HS-27A (cell line): ENCODE results near the gene KIFC3.
A peak's percentile ranks its signal among the peaks of the same experiment; 100 is the strongest.
"Not testable (repeated sequence)": the region's sequence is repeated elsewhere in the genome, so short reads cannot be mapped to it uniquely, and the experiment has no call there.

Experiments used
- DNase-seq: peaks from one replicate; pipeline ENCODE4 v3.0.0-alpha.2; 2012; ENCODE audit warnings: low read depth, missing footprints

KIFC3 gene

GRCh38 chr16:57825298-57826044 is 23.2 kb upstream of the KIFC3 start:
- DNase-seq: no peak

DNA sequence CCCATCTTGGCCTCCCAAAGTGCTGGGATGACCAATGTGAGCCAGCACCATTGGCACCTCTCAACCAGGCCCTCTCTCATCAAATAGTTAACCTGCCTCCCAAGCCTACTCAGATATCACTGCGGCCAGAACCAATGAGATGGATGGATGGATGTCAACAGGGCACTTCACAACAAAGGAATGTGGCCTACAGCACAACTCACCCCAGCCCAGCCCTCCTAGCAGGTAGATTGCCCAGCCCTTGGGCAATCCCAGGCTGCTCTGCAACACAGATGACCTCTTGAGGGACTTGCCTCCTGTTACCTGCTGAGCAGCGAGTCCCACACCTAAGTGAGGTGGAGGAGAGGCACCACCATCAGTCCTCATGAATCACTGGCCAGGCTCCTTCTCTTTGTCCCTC is 22.6 kb upstream of the KIFC3 start:
- no peak for DNase-seq

DNA sequence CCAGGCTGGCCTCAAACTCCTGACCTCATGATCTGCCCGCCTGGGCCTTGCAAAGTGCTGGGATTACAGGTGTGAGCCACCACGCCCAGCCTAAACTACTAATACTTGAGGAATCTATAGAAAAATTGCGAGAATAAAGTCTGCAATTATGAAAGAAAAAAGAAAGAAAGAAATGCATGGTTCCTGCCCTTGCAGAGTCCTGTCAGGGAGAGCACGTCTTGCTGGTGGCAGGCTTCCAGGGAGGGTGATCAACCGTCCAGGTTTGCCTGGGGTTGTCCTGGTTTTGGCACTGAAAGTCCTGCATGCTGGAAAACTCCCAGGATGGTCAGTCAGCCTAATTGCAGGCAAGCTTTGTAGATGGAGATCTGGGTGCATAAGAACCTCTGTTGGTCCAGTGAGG is 21.5 kb upstream of the KIFC3 start:
- no peak for DNase-seq

GRCh38 chr16:57822856-57823255 is 20.6 kb upstream of the KIFC3 start:
- DNase-seq: no peak

- DNase-seq: no peak
Observed at GRCh38 chr16:57822018-57822553, 19.8 kb upstream of the KIFC3 start.

DNA sequence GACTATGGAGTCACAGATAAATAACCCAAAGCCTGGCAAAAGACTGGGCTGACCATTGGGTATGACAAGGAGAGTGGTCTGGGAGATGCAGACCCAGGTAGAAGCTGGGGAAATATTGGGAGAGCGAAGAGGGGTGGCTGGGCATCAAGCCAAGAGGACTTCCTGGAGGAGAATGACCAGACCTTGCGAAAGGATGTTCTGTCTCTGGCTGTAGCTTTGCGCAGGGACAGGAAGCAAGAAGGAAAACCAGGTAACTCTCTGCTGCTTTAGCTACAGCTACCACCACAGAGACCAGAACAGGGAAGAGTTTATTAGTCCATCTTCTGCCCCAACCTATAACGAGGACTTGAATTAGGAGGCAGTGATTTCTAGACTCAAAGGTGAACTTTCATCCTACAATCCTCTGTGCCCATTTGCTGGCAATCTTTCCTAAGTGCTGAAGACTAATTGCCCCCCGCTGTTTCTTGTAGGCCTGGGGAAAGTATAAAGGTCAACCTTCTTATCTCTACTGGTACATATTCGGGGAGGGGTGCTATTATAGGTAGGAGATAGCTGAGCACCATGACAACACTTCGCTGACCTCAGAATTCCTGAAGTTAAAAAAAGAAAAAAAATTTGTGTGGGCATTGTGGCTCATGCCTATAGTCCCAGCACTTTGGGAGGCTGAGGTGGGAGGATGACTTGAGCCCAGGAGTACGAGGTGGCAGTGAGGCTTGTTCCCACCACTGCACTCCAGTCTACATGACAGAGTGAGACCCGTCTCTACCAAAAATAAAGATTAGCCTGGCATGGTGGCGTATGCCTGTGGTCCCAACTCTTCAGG is 19.1 kb upstream of the KIFC3 start:
- DNase-seq: no peak

GRCh38 chr16:57818377-57819064 is 16.2 kb upstream of the KIFC3 start:
- DNase-seq: no peak

- no peak for DNase-seq
Observed at GRCh38 chr16:57817680-57818079, 15.4 kb upstream of the KIFC3 start.

DNA sequence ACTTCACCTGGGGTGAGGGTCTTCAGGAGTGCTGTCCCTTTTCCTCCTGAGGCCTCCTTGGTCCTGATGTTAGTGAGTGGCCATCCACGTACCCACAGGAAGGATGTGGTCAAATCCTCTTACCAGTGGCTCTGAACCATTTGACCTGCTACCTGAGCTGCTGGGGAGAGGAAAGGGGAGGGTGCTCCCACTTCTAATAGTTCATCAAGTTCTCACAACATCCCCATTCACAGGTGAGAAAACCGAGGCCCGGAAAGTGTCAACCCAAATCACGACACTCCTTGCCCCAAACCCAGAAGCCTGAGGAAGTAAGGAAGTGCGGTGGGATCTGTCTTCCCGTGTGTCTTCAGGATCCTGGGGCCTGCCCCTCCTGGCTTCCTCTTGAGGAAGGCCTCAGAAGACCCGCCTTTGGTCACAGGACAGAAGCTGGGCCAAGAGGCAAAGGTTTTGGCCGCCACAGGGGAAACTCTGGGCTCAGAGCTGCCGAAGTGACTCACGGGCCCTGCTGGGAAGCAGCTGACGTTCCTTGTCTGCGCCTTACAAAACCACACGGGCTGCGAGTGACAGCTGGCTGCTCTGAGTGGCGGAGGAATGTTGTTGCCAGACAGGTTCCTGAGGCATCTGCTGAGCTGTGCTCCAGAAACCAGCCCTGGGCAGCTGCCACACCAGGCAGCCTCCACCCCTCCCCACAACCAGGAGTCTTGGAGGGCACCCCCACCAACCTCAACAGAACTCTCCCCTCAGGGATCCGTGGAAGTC is 13.9 kb upstream of the KIFC3 start:
- DNase-seq: peak; percentile 63

GRCh38 chr16:57814896-57815295 is 12.6 kb upstream of the KIFC3 start:
- DNase-seq: no peak

DNA sequence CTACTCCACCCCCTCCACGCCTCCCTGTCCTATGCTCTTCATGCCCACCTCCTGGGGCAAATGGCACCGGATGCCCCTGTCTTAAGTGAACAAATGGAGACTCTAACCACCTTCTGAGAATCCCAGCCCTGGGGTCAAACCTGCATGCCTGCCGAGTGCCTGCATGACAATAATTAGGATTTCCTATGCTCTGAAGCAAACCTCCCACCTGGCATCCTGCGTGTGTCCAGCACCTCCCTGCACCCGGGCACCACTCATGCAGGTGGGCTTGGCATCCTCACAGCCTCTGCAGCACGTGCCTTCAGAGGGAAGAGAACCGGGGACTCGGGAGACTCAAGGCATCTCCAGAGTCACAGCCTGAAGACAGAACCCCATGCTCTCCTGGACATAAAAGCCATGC is 11.2 kb upstream of the KIFC3 start:
- DNase-seq: no peak

DNA sequence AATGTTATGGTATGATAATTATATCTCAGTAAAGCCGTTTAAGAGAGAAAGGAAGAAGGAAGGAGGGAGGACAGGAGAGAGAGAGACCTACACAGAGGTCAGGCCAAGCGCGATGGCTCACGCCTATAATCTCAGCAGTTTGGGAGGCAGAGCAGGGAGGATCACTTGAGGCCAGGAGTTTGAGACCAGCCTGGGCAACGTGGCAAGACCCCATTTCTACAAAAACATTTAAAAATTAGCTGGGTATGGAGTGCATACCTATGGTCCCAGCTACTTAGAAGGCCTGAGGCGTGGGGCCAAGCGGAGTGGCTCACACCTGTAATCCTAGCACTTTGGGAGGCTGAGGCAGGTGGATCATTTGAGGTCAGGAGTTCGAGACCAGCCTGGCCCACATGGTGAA is 9.0 kb upstream of the KIFC3 start:
- not testable (repeated sequence) for DNase-seq

DNA sequence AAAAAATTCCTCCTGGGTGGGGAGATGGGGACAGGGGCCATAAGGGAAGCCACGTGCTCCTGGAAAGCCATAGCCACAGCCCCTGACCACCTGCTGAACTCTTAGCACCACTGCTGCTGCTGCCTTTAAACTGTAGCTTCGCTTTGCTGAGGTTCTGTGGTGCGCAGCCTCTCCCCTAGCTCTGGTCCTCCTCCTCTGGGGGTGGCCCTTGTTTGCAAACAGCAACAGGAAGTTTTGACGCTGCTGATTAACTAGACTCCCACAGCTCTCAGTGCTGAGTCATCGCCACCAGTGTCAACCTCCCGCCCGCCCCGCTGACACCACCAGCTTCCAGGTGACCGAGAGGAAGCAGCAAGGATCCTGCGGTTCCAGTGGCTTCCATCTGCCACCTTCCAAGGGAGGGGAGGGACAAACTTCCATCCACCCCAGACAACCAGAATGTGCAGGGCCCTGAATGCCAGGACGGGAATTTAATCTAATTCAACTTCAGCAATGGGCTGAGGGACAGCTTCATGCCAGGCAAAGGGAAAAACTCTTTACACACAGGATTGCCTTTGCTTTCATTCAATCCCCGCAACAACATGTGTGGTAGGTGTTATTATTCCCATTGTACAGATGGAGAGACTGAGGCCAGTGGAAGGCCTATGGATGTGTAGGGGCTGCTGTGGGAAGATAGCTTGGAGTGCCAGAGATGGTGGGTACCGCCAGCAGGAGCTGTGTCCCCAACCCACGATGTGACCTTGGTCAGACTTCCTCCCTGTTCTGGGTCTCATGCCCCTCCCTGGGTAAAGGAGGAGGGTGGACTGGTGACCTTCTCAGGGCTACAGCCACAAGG is 8.1 kb upstream of the KIFC3 start:
- DNase-seq: no peak

- DNase-seq: no peak
Observed at GRCh38 chr16:57809276-57810196, 7.2 kb upstream of the KIFC3 start.

DNA sequence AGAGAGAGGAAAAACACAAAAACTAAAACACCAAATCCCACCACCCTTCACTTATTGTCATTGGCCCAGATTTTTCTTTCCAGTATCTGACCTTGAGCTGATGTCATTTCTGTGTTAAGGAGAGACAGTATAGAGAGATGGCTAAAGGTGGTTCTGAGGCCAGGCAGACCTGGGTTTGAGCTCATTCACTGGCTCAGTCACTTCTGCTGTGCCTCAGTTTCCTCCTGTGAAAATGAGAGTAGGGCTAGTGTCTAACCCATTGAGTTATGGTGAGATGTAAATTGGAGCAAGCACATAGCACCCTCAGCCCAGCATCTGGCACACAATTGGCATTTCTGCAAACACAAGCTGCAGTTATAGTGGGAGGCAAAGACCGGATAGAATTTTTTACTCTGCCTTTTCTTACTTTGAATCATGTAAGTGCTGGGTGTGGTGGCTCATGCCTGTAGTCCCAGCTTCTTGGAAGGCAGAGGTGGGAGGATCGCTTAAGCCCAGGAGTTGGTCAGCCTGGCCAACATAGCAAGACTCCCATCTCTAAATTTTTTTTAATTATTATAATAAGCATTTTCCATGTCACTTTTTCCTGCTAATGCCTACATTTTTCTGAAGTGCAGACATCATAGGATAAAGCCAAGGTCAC is 6.4 kb upstream of the KIFC3 start:
- no peak for DNase-seq

DNA sequence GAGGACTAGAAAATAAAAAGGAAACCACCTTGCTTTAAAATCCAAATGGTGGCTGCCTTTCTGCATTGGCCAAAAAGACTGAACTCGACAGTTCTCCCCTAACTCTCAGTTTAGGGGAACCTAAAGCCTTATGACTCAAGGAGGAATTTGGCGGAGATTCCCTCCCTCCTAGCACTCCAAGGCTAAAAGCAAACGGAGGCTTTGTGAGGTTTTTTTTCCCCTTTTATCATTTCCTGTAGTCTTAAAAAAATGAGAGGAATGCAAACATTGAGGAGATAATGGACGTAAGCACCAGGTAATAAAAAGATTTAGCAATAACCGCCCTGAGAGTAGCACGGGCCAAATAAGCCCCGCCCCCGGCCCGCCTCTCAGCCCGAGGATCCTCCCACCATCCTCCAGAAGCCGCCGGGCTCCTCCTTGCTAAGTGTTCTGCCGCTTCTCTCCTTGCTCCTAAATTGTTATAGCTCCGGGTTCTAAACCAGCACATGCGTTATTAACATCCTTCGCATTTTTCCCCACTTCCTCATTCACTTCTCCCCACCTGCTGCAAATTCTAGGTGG is 5.8 kb upstream of the KIFC3 start:
- DNase-seq: peak; percentile 87

DNA sequence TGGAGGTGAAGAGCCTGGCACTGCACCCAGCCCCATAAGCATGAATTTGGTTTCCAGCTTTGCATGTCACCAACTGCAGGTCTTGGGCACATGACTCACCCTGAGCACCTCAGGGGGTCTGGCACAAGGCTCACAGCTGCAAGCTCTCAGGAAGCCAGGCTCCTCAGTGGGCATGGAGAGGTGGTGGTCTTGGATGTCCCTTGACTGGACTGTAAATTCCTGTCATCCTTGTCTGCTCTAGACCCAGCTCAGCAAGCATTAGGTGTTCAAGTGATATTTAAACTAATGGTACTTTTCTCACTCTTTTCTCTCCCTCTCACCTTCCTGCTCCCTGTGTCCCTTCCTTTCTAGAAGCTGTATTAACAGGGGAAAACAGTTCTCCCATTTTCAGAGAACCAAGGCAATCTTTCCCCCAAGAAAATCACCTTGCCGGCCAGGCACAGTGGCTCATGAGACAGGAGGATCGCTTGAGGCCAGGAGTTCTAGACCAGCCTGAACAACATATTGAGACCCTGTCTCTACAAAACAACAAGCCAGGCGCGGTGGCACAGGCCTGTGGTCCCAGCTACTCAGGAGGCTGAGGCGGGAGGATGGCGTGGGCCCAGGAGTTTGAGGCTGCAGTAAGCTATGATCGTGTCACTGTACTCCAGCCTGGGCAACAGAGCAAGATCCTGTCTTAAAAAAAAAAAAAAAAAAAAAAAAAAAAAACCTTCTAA is 5.1 kb upstream of the KIFC3 start:
- DNase-seq: no peak

GRCh38 chr16:57805176-57805575 is 2.9 kb upstream of the KIFC3 start:
- no peak for DNase-seq
